DMS79 (cell line): ENCODE measurements around the gene DOCK10.

ENCODE experiments used
- DNase-seq: peaks from one replicate; lab custom pipeline; 2025; lab: John Stamatoyannopoulos, UW

Gene DOCK10

DNA sequence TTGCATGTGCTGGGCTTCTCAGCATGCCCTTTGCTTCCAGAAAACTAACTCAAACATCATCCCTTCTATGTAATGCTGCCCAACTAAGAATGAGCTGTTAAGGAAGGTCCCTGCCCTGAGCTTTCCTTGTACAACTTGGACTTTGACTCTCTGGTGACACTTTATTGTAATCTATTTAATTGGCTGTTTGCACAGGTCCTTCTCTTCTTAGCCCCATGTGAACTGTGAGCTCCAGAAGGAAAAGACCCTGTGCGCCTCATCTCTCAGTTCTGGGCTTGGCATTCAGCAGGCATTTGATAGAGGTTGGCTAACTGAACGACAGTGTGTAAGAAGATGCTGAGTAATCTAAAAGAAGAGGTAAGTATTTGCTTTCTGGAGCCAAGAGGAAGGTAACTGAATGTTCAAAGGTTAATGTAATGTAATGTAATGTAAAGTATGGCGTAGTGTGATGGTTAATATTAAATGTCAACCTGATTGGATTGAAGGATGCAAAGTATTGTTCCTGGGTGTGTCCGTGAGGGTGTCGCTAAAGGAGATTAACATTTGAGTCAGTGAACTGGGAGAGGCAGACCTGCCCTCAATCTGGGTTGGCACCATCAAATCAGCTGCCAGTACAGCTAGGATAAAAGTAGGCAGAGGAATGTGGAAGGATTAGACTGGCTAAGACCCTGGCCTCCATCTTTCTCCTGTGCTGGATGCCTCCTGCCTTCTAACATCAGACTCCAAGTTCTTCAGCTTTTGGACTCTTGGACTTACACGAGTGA is 265.3 kb downstream of the DOCK10 start:
- no peak for DNase-seq

DNA sequence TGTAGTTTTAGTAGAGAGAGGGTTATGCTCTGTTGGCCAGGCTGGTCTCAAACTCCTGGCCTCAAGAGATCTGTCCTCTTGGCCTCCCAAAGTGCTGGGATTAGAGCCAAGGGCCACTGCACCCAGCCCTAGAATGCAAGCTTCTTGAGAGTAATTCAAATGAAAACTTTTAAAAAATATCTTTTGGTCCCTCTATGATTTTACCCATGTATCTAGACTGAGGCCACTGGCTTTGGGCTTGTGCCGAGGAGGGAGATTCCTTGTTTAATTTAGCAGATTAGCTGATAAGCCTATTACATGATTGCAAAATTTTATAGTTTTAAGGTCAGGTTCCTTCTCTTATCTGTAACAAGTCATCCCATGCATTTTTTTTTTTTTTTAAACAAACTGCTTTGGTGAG is 266.6 kb downstream of the DOCK10 start:
- no peak for DNase-seq

GRCh38 chr2:224774735-224775134 is 267.5 kb downstream of the DOCK10 start:
- no peak for DNase-seq

DNA sequence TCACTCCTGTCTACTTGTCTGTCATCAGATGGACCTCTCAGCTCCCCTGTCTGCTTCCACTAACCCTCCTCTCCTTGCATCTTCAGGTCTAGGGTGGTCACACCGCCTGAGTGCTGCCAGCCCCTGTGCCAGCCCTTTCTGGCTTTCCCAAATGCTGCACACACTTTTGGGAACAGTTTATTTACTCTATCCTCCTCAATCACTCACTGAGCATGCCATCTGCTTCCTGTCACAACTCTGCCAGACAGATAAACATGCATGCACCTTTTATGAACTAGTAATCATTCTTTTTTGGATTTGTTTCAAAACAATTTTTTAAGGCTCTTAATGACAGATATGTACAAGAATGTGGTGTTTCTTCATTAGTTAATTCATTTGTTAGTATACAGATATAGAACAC is 269.8 kb downstream of the DOCK10 start:
- DNase-seq: no peak

DNA sequence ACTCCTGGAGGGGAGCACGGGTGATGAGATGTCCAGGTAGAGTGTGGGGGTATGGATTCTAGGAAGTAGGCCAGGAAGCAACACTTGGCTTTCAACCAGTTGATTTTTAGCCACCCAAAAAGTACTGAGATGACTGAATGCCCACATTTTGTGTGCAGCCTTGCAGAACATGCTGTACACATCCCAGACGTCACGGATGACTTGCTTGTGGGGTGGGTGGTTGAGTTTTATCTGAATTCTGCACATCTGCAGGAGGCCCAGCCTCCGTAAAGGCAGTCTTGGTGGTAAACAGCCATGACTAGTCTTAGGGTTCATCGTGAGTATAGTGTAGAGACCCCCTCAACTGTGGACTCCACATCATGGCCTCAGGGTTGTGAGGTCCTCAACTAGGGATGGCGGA is 272.8 kb downstream of the DOCK10 start:
- DNase-seq: no peak

- DNase-seq: no peak
These were observed 277.6 kb downstream of the DOCK10 start for GRCh38 chr2:224764565-224765236.

DNA sequence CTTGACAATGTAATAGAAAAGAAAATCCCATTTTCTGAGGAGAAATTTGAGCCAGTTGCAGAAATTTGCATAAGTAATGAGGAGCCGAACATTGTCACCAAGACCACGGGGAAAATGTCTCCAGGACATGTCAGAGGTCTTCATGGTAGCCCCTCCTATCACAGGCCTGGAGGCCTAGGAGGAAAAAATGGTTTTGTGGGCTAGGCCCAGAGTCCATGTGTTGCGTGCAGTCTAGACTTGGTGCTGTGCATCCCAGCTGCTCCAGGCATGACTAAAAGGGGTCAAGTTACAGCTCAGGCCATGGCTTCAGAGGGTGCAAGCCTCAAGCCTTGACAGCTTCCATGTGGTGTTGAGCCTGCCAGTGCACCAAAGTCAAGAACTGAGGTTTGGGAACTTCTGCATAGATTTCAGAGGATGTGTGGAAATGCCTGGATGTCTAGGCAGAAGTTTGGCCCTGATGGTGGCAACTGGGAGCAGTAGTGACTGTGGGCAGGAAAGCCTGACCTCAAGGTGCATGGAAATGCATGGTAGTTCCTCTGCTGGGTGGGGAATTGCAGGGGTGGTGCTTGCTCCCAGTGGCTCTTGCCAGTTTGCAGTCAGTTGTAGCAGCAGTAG is 284.2 kb downstream of the DOCK10 start:
- no peak for DNase-seq

DNA sequence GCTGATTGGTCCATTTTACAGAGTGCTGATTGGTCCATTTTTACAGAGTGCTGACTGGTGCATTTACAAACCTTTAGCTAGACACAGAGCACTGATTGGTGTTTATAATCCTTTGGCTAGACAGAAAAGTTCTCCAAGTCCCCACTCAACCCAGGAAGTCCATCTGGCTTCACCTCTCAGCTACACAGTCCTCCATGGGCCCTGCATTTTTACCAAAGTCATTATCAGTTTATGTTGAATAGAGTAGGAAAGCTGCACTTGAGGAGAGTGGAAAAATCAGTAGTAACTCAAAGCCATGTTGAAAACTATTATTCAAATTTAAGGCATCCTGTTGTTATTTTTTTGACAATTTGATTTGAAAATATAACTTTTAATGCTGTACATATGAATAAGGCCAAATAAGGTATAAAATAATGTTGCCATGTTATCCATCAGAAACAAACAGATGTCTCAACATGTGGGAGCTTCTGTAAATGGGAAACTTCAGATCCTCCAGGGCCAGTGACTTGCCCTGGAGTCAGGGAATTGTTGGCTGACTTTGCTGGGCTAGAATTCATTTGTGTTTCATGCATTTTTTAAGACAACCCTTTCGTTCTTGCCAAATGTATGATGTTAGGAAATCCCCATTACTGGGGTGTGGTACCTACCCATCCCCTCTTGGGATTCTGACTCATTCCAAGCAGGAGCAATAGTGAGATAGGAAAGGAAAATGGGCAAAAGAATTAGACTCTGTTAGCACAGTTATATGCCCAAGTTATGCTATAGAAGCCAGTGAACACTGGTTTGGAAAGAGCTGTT is 288.3 kb downstream of the DOCK10 start:
- DNase-seq: no peak

DNA sequence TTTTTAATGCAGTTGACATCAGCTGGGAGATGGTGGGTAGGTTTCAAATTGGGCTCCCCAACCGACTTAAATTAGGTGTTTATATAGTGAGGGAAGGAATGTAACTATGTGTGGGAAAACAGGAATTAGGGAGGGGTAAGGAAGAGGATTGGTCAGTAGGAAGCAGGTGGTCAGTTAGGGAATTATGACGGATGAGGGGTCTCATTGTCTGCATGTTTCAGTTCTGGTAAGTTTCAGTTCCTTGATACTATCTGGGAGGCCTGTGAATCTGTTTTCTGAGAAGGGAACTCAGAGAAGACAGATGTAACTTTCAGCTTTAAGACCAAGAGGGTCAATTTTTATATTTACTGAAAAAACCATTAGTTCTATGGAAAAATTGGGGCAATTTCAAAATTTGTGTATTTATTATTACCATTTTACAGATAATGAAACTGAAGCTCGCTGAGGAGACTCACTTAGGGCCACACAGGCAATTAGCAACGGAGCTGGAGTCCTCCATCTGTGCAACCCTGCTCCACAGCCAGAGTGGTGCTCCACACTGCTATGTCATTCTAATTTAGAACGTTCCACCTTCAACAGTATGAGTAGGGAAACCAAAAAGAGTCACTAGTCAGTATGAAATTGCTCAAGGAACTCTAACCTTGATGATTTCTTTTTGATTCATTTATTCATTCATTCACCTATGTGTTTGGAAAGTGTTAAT is 290.1 kb downstream of the DOCK10 start:
- no peak for DNase-seq

DNA sequence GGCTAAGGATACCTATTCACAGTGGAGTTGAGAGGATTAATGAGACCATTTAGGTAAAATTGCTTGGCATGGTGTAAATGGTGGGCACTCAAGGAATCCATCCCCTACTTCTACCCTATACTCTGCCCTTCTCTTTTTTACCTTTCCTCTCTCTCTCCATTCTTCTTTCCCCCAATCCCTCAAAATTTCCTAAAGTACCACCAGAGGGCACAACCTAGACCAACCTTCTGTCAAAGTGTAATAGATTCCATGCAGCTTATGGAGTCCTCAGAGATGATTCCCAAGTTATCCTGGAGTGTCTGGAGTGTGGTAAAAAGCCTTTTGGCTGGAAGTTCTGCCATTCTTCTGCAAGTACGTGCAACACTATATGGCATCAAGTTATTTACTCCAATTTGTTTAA is 293.1 kb downstream of the DOCK10 start:
- DNase-seq: no peak

GRCh38 chr2:224747765-224748164 is 294.5 kb downstream of the DOCK10 start:
- no peak for DNase-seq

- no peak for DNase-seq
These were observed 306.0 kb downstream of the DOCK10 start for GRCh38 chr2:224736227-224736626.

DNA sequence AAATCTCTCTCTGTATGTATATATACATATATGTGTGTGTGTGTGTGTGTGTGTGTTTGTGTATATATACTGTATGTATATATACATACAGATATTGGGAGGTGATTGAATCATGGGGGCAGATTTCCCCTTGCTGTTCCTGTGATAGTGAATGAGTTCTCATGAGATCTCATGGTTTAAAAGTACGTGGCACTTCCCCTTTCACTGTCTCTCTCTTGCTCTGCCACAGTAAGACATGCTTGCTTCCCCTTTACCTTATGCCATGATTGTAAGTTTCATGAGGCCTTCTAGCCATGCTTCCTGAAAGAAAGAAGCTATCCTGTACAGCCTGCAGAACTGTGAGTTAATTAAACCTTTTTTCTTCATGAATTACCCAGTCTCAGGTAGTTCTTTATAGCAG is 307.3 kb downstream of the DOCK10 start:
- no peak for DNase-seq

DNA sequence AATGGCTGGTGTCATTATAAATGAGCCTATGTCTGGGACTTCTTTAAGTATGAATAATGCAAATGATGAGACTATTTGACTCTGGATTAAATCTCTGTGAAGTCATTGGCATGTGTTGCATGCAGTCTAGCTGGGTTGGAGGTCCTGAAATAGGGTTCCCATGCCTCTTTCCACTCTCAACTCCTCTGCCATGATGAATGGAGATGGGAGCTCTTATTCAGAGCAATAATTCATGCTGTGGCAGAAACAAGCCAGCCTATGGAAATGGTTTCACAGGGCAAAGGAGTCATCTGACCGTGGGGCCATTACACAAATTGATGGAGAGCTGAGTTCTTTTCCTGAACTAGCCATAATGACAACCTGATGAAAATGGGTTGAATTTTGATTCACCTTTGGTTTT is 310.6 kb downstream of the DOCK10 start:
- no peak for DNase-seq

GRCh38 chr2:224729435-224729834 is 312.8 kb downstream of the DOCK10 start:
- DNase-seq: no peak

DNA sequence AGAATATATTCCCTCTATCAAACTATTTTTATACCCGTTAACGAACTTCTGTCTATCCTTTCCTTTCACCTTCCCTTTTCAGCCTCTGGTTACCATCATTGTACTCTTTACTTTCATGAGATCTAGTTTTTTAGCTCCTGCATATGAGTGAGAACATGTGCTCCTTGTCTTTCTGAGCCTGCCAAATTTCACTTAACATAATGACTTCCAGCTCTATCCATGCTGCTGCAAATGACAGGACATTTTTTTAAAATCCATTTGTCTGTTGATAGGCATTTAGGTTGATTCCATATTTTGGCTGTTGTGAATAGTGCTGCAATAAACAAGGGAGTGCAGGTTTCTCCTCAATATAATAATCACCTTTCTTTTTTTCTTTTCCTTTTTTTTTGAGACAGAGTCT is 317.9 kb downstream of the DOCK10 start:
- DNase-seq: no peak

- DNase-seq: no peak
These were observed 318.6 kb downstream of the DOCK10 start for GRCh38 chr2:224723586-224724217.

GRCh38 chr2:224722770-224723169 is 319.5 kb downstream of the DOCK10 start:
- DNase-seq: no peak

DNA sequence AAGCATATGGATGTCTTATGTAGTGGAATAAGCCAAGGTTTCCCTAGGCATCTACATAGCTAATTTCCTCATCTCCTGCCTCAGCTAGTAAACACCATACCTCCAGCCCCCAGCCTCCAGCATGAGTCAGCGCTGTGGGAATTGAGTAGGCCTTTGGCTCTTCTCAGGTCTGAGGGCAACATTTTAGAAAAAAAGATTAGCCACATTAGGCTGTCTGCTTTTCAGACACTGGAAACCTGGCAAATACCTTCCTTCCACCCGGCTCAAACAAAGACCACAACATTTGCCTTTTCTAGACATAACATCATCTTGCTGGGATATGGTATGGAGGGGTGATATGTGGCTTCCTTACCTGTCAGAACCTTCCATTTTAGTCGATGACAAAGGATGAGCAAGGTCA is 320.0 kb downstream of the DOCK10 start:
- DNase-seq: no peak

- DNase-seq: no peak
These were observed 325.3 kb downstream of the DOCK10 start for GRCh38 chr2:224716921-224717320.

DNA sequence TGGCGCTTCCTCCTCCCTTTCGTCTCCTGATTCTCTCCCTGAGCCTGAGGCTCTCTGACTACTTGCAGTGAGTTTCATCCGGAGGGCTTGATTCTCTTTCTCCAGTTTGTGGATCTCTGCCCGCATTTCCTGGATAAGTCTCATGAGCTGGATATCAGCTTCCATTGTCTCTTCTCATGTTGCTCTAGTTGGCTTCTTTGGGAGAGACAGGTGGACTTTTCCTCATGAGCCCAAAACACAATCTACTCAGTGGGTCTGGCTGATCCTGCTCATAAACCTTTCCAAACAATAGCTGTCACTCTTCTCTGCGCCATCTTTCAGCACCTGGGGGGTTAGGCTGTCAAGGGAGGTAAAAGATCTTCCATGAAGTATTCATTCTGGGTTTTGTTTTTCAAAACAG is 326.1 kb downstream of the DOCK10 start, which contains the start of gene CCDC195:
TSS of gene CCDC195 (minus strand) at position 165 of the 400 bp plus-strand sequence. CDS start at position 165, 0 bp downstream.
- DNase-seq: no peak
